Gastrocnemius medialis (tissue), 4 donors: ENCODE results near the gene HYDIN. TPM values are rescaled to one million over a fixed set of nuclear protein-coding genes. Genes with fewer than 3 reads are reported as not detected.
A peak's percentile ranks its signal among the peaks of the same experiment; 100 is the strongest.

Experiments
- ATAC-seq, 2 donors: fragments of 150-250 bp; one replicate each; pipeline ENCODE4 v1.9.1; 2016
- DNase-seq, 2 donors: peaks; one replicate each; pipeline ENCODE4 v3.0.0-alpha.2; 2019
- H3K27ac ChIP-seq, 4 donors: fragments of 200-600 bp; sonication (generic); 1 replicate in 1 of 4; 2 replicates in 3 of 4; pipeline ENCODE4 v1.5.1; 2016 to 2018; ENCODE audit warnings: mild to moderate bottlenecking in 2 of 4, moderate library complexity in 1 of 4
- H3K27me3 ChIP-seq, 3 donors: fragments of 200-600 bp; sonication (generic) in 2 of 3; 1 replicate in 1 of 3; 2 replicates in 2 of 3; pipeline versions ENCODE4 v1.5.1 to v1.6.0; 2016 to 2019; ENCODE audit warnings: mild to moderate bottlenecking in 1 of 3, moderate library complexity in 1 of 3
- H3K36me3 ChIP-seq, 2 donors: fragments of 200-600 bp; sonication (generic) in 1 of 2; one replicate each; pipeline ENCODE4 v1.5.1; 2017 to 2018
- H3K4me1 ChIP-seq, 2 donors: fragments of 200-600 bp; sonication (generic) in 1 of 2; one replicate each; pipeline ENCODE4 v1.5.1; 2016 to 2017; ENCODE audit warnings: mild to moderate bottlenecking in 2 of 2
- H3K4me3 ChIP-seq, 4 donors: fragments of 200-600 bp; sonication (generic) in 3 of 4; 1 replicate in 1 of 4; 2 replicates in 3 of 4; pipeline ENCODE4 v1.5.1; 2016 to 2019; ENCODE audit warnings: mild to moderate bottlenecking in 2 of 4
- H3K9me3 ChIP-seq, 3 donors: fragments of 200-600 bp; sonication (generic) in 2 of 3; 1 replicate in 1 of 3; 2 replicates in 2 of 3; pipeline ENCODE4 v1.5.1; 2016 to 2019
- CTCF ChIP-seq, 5 experiments: fragments of 450-650 bp in 3 of 5; fragments of 200-600 bp in 2 of 5; sonication (generic) in 2 of 5; IDR thresholded peaks in 4 of 5; conservative IDR thresholded peaks in 1 of 5; 1 replicate in 4 of 5; 2 replicates in 1 of 5; pipeline ENCODE4 v1.5.1; 2016 to 2019; ENCODE audit warnings: antibody characterized with exemption in 5 of 5, mild to moderate bottlenecking in 3 of 5, moderate library complexity in 3 of 5
- POLR2A ChIP-seq, 2 donors: fragments of 450-650 bp; IDR thresholded peaks; one replicate each; pipeline ENCODE4 v1.6.1; 2017; ENCODE audit warnings: antibody characterized with exemption in 2 of 2, mild to moderate bottlenecking in 2 of 2, moderate library complexity in 2 of 2
- in situ Hi-C, 4 donors: fragments of 200-750 bp; cut with MboI; loops; one replicate each; pipeline versions ENCODE4 v1.15.0 to v1.8.0; 2017; ENCODE audit warnings: low sequenced_read_pairs in 4 of 4
- intact Hi-C: fragments of 100-400 bp; cut with DNase I; formaldehyde crosslinking; loops from one replicate; pipeline ENCODE4 v1.15.1; 2023; ENCODE audit warnings: low total_unique reads
- total RNA-seq, 4 donors: library from RNA; depleted of rRNA; stranded (reverse); fragments of >200 nt; gene quantifications; one replicate each; pipeline versions ENCODE4 v1.1.0 to v1.2.3, GENCODE V29; 2016

Gene HYDIN
- total RNA-seq, 4 donors from 2014 or later, result 0.12 TPM; not detected in 3

DNA sequence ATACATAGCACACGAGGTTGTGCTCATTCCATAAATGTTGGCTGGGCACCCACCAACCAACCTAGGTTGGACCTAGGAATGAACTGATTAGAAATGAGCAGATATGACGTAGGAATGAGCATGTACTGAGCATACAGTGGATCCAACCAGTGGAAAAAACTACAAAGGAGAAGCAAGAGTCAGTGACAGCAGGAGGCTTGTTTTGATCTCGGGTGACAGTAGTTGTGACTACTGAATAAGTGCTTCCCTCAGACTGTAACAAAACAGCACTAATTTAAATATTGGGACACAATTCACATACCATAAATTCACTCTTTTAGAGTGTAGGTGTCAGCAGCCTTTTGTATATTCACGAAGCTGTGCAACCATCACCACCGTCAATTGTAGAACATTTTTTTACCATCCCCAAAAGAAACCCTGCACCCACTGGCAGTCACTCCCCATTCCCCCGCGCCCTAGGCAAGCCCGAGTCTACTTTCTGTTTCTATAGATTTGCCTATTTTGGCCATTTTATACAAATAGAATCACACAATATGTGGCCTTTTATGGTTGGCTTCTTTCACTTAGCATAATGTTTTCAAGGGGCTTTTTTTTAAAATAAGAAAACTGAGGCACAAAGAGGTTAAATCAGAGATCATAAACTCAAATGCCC, 436.5 kb downstream of the HYDIN start:
- Histone ChIP-seq H3K27ac (no peak overlapping the region), H3K27me3 (no peaks in the 10 kb centered on the region), H3K4me3 (no peak overlapping the region), H3K36me3 (no peaks in the 10 kb centered on the region), H3K4me1 (peaks cover 8% of the 10 kb centered on the region in 2 donors), H3K9me3 (no peaks in the 10 kb centered on the region)
- ATAC-seq (no peak), DNase-seq (no peak)
- in situ Hi-C loops, result no loop called here
- TF ChIP-seq POLR2A (IDR thresholded peaks at IDR 0.05) (no peak), CTCF (IDR thresholded peaks at IDR 0.05 in 4 of 5, conservative IDR thresholded peaks at IDR 0.05 in 1 of 5) (no peak)
- intact Hi-C loops, result no loop called here

GRCh38 chr16:70790815-70791214, 439.7 kb downstream of the HYDIN start:
- peaks cover 21 to 22% of the 10 kb centered on the region in 2 donors for H3K4me1 ChIP-seq

GRCh38 chr16:70789595-70790447, 440.7 kb downstream of the HYDIN start:
- H3K36me3 ChIP-seq, result peaks cover 0 to 11% of the 10 kb centered on the region in 2 donors
- peak overlapping the region; percentile 27 to 75 (median 64) for H3K27ac ChIP-seq
- in situ Hi-C loops, result no loop called here
- TF ChIP-seq POLR2A (IDR thresholded peaks at IDR 0.05) (no peak), CTCF (IDR thresholded peaks at IDR 0.05 in 4 of 5, conservative IDR thresholded peaks at IDR 0.05 in 1 of 5) (no peak)
- DNase-seq (no peak), ATAC-seq (no peak)
- H3K4me3 ChIP-seq, result no peak overlapping the region
- H3K27me3 ChIP-seq, result no peaks in the 10 kb centered on the region
- peaks cover 21 to 22% of the 10 kb centered on the region in 2 donors for H3K4me1 ChIP-seq
- no peaks in the 10 kb centered on the region for H3K9me3 ChIP-seq
- intact Hi-C loops, result no loop called here

More at GRCh38 chr16:70790815-70791214, 439.7 kb downstream of the HYDIN start:
- no peak overlapping the region for H3K27ac ChIP-seq
- H3K27me3 ChIP-seq, result no peaks in the 10 kb centered on the region
- TF ChIP-seq POLR2A (IDR thresholded peaks at IDR 0.05) (no peak), CTCF (IDR thresholded peaks at IDR 0.05 in 4 of 5, conservative IDR thresholded peaks at IDR 0.05 in 1 of 5) (no peak)
- intact Hi-C loops (no loop called here), in situ Hi-C loops (no loop called here)
- no peaks in the 10 kb centered on the region for H3K9me3 ChIP-seq
- no peak for DNase-seq
- peaks cover 0 to 1% of the 10 kb centered on the region in 2 donors for H3K36me3 ChIP-seq
- H3K4me3 ChIP-seq, result no peak overlapping the region
- ATAC-seq, result no peak

DNA sequence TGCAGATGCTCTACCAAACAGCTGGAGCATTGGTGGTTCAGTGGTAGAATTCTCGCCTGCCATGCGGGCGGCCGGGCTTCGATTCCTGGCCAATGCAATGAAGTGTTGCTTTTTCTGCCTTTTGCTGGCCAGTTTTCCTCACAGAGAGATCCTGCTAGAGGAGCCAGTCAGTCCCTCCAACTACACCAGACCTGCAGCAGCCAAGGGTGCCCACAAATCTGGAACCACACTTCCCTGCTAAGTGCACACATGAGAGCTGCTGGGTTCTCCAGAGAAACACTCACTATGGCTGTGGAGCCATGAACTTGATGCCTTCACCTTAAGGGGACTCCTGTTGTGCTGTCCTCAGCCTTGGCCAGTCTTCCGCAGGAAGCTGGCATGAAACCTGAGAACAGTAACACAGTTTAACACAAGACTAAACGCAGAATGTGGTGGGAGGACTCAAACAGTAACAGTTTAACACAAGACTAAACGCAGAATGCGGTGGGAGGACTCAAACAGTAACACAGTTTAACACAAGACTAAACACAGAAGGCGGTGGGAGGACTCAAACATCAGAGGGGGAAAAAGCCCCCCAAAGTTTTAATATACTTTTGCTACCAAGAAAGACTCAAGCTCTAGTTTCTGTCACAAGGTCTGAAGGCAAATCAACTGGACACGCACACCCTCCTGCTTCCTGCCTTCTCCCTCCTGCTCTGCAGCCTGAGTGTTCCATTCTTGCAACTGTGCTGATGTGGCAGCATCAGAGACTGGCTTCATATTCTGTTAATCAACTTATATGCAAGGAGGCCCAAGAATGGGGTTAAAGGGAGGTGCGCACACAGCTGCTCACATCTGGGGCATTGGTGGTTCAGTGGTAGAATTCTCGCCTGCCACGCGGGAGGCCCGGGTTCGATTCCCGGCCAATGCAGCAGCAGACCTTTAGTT, 441.6 kb downstream of the HYDIN start:
- in situ Hi-C loops (no loop called here), intact Hi-C loops (no loop called here)
- H3K4me3 ChIP-seq, result no peak overlapping the region
- peaks cover 21 to 22% of the 10 kb centered on the region in 2 donors for H3K4me1 ChIP-seq
- no peaks in the 10 kb centered on the region for H3K27me3 ChIP-seq
- TF ChIP-seq POLR2A (IDR thresholded peaks at IDR 0.05) (no peak), CTCF (IDR thresholded peaks at IDR 0.05 in 4 of 5, conservative IDR thresholded peaks at IDR 0.05 in 1 of 5) (no peak)
- peak; percentile 94 to 95 for ATAC-seq
- no peaks in the 10 kb centered on the region for H3K9me3 ChIP-seq
- H3K27ac ChIP-seq, result peak overlapping the region; percentile 27 to 75 (median 64)
- peaks cover 0 to 20% of the 10 kb centered on the region in 2 donors for H3K36me3 ChIP-seq
- DNase-seq, result peak; percentile 33 to 72
